ENCODE data around the gene FETUB.
A peak's percentile ranks its signal among the peaks of the same experiment; 100 is the strongest.

FETUB gene

DNA sequence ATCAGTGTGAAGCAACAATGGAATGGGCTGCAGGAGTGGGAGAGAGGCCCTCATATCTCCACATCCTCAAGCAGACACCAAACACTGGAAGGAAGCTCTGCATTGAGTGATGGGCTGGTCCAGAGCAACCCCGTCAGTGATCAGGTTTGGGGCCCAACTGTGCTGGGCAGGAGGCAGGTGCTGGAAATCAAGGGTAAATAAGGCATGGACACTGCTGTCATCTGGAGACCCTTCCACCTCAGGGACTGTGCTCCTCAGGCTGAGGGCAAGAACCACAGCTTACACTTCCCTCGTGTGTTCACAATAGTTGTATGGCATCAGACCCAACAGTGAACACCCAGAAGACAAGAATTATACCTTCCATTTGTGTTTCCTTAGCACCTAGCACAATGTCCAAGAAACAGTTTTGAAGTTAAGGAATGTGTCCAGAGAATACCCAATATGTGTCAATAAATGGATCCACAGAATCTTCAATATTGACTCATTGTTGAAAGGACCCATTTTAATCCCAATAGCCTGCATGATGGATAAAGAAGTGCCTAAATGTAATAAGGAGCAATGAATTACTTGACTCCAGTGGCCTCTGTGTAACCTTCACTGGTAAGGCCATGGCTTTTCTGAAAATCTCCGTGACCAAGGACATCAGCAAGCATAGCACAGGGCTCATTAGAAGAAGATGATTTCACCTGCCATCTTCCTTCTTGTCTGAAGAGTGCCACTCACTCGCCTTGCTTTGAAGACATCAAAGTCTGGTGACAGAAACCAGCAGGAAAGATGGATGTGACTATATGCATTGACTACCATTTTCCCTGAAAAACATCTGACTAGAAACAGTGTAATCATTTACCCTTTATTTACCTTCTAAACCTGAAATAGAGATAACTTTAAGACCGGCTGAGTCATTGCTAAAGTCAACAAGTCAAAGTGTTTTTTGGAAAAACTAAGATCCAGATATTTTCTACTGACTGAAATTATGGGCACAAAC, 34.3 kb upstream of the FETUB start:
- H3K9me3 ChIP-seq = no peaks in the 10 kb centered on the region
- in situ Hi-C loops (cut with MboI; ENCODE audit: low sequenced_read_pairs) = loop anchor here (10.0 kb wide), 1 partner anchor 149 kb away; no protein-coding TSS in a partner anchor
- no peaks in the 10 kb centered on the region for H3K36me3 ChIP-seq (replicated peaks)
- no peak overlapping the region for H3K4me3 ChIP-seq
- H3K4me1 ChIP-seq = no peaks in the 10 kb centered on the region
- DNase-seq (ENCODE audit: low spot score in 2 of 2) = no peak
- no peaks in the 10 kb centered on the region for H3K27me3 ChIP-seq (ENCODE audit: low read depth)

GRCh38 chr3:186608624-186609215, 31.5 kb upstream of the FETUB start:
- peaks cover 3% of the 10 kb centered on the region; the same call in 1 of the 2 replicates for H3K27me3 ChIP-seq (ENCODE audit: low read depth)
- in situ Hi-C loops (cut with MboI; ENCODE audit: low sequenced_read_pairs) = loop anchor here (10.0 kb wide), 1 partner anchor 146 kb away; no protein-coding TSS in a partner anchor
- H3K36me3 ChIP-seq (replicated peaks) = no peaks in the 10 kb centered on the region
- DNase-seq (ENCODE audit: low spot score in 2 of 2) = no peak
- no peaks in the 10 kb centered on the region for H3K9me3 ChIP-seq
- no peak overlapping the region for H3K4me3 ChIP-seq
- no peaks in the 10 kb centered on the region for H3K4me1 ChIP-seq

DNA sequence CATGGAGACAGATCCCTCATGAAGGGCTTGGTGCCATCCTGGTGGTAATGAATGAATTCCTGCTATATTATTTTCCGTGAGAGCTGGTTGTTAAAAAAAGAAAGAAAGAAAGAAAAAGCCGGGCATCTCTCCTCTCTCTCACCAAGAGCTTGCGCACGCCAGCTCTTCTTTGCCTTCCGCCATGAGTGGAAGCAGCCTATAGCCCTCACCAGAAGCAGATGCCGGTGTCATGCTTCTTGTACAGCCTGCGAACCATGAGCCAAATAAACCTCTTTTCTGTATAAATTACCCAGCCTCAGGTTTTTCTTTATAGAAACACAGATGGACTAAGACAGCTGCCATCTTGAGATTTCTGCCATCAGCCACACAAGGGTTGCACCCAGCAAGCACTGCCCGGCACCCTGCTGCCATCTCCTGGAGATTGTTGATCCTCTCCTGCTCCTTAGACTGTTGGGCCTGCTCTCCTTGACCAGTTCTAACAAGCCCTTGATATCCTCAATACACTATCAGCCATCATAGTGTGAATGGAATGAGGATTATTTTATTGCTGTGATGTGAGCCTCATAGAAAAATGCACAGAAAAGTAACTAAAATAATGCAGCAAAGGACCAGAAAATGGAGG, 30.8 kb upstream of the FETUB start:
- H3K4me3 ChIP-seq = no peak overlapping the region
- in situ Hi-C loops (cut with MboI; ENCODE audit: low sequenced_read_pairs) = loop anchor here (10.0 kb wide), 1 partner anchor 145 kb away; no protein-coding TSS in a partner anchor
- no peaks in the 10 kb centered on the region for H3K9me3 ChIP-seq
- H3K4me1 ChIP-seq = no peaks in the 10 kb centered on the region
- DNase-seq (ENCODE audit: low spot score in 2 of 2) = peak in 1 of 2 experiments; percentile 21
- peaks cover 4% of the 10 kb centered on the region for H3K27me3 ChIP-seq (ENCODE audit: low read depth)
- H3K36me3 ChIP-seq (replicated peaks) = no peaks in the 10 kb centered on the region

- Histone ChIP-seq H3K9me3 (no peaks in the 10 kb centered on the region), H3K27me3 (ENCODE audit: low read depth) (peaks cover 8% of the 10 kb centered on the region), H3K36me3 (replicated peaks) (no peaks in the 10 kb centered on the region), H3K4me3 (no peak overlapping the region), H3K4me1 (no peaks in the 10 kb centered on the region)
- in situ Hi-C loops (cut with MboI; ENCODE audit: low sequenced_read_pairs) = no loop called here
- no peak for DNase-seq (ENCODE audit: low spot score in 2 of 2)
These were observed 28.1 kb upstream of the FETUB start for GRCh38 chr3:186612065-186612464.

GRCh38 chr3:186612721-186613636, 27.2 kb upstream of the FETUB start, which contains the start of gene AHSG:
AHSG (plus strand) TSS chr3:186613060; CDS start chr3:186613142, 82 bp downstream.
- Histone ChIP-seq H3K4me1 (no peaks in the 10 kb centered on the region), H3K36me3 (replicated peaks) (no peaks in the 10 kb centered on the region), H3K27me3 (ENCODE audit: low read depth) (peaks cover 10% of the 10 kb centered on the region), H3K9me3 (no peaks in the 10 kb centered on the region), H3K4me3 (no peak within 1 kb of the TSS)
- no peak for DNase-seq (ENCODE audit: low spot score in 2 of 2)
- in situ Hi-C loops (cut with MboI; ENCODE audit: low sequenced_read_pairs) = no loop called here

GRCh38 chr3:186613637-186614265, 26.4 kb upstream of the FETUB start:
- DNase-seq (ENCODE audit: low spot score in 2 of 2) = no peak
- Histone ChIP-seq H3K27me3 (ENCODE audit: low read depth) (peaks cover 10% of the 10 kb centered on the region), H3K36me3 (replicated peaks) (no peaks in the 10 kb centered on the region), H3K9me3 (no peaks in the 10 kb centered on the region), H3K4me1 (no peaks in the 10 kb centered on the region), H3K4me3 (no peak overlapping the region)
- in situ Hi-C loops (cut with MboI; ENCODE audit: low sequenced_read_pairs) = no loop called here

- in situ Hi-C loops (cut with MboI; ENCODE audit: low sequenced_read_pairs) = no loop called here
- peaks cover 10% of the 10 kb centered on the region for H3K27me3 ChIP-seq (ENCODE audit: low read depth)
- H3K36me3 ChIP-seq (replicated peaks) = no peaks in the 10 kb centered on the region
- H3K4me3 ChIP-seq = no peak overlapping the region
- H3K9me3 ChIP-seq = no peaks in the 10 kb centered on the region
- H3K4me1 ChIP-seq = no peaks in the 10 kb centered on the region
- DNase-seq (ENCODE audit: low spot score in 2 of 2) = no peak
These were observed 26.0 kb upstream of the FETUB start for GRCh38 chr3:186614266-186614596.

DNA sequence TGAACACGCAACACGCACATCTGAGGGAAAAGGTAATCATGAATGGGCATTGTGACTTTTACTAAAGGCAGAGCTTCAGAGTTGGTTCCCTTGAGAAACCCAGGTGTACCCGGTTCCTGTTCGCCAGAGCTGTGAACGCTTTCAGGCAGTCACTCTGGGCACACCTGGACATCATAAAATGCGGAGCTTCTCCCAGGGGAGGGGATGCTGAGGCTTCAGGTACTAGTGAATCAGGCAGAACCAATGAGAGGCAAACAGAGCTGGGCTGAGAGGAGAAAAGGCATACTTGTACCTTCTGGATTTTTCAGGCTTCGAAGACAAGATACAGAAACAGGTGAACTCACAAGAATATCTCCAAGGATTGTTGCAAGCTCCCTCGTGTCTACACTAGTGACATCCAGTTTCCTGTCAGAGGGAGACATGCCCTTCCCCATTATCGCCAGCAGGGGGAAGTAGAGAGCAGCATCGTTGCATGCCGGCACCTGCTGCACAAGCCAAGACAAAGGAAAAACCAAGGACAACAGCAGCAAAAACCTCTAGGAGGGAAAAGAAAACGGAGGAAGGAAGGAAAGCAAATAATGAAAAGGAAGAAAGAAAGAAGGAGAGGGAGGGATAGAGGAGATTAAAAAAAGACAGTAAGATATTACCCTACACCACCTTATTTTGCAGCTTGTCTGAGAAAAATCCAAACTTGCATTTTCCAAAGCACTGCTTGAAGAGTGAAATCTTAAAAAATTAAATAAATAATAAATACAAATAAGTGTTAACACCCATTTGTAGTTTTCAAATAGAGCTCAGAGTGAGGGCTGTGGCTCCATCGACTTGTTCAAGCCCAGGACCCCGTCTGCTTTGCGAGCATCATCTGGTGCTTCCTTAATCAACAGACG, 25.4 kb upstream of the FETUB start:
- in situ Hi-C loops (cut with MboI; ENCODE audit: low sequenced_read_pairs) = no loop called here

DNA sequence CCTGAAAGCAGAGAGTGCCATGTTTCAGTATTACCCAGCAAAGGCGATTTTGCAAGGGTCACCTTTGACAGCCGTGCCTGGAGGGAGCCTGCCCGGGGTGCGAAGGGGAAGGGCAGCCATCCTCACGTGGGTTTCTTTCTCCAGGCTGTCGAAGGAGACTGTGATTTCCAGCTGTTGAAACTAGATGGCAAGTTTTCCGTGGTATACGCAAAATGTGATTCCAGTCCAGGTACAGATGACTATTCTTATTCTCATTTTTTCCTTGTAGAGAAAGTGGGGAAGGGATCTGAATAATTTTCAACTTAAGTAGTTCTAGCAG, 23.9 kb upstream of the FETUB start:
- in situ Hi-C loops (cut with MboI; ENCODE audit: low sequenced_read_pairs) = no loop called here
- H3K36me3 ChIP-seq (replicated peaks) = no peaks in the 10 kb centered on the region
- H3K9me3 ChIP-seq = no peaks in the 10 kb centered on the region
- H3K4me3 ChIP-seq = no peak overlapping the region
- DNase-seq (ENCODE audit: low spot score in 2 of 2) = no peak
- H3K4me1 ChIP-seq = no peaks in the 10 kb centered on the region
- peaks cover 10% of the 10 kb centered on the region for H3K27me3 ChIP-seq (ENCODE audit: low read depth)

More for the DNA sequence above, 25.4 kb upstream of the FETUB start:
- peak; percentile 81 to 87 for DNase-seq (ENCODE audit: low spot score in 2 of 2)
- no peaks in the 10 kb centered on the region for H3K4me1 ChIP-seq
- H3K4me3 ChIP-seq = no peak overlapping the region
- peaks cover 10% of the 10 kb centered on the region for H3K27me3 ChIP-seq (ENCODE audit: low read depth)
- no peaks in the 10 kb centered on the region for H3K36me3 ChIP-seq (replicated peaks)
- H3K9me3 ChIP-seq = no peaks in the 10 kb centered on the region

- DNase-seq (ENCODE audit: low spot score in 2 of 2) = peak; percentile 73 to 86
- no peak overlapping the region; the same call in 1 of the 2 replicates for H3K4me3 ChIP-seq
- in situ Hi-C loops (cut with MboI; ENCODE audit: low sequenced_read_pairs) = no loop called here
- peaks cover 10% of the 10 kb centered on the region for H3K27me3 ChIP-seq (ENCODE audit: low read depth)
- no peaks in the 10 kb centered on the region for H3K4me1 ChIP-seq
- no peaks in the 10 kb centered on the region for H3K36me3 ChIP-seq (replicated peaks)
- no peaks in the 10 kb centered on the region for H3K9me3 ChIP-seq
These were observed 22.9 kb upstream of the FETUB start for GRCh38 chr3:186617036-186617946.

DNA sequence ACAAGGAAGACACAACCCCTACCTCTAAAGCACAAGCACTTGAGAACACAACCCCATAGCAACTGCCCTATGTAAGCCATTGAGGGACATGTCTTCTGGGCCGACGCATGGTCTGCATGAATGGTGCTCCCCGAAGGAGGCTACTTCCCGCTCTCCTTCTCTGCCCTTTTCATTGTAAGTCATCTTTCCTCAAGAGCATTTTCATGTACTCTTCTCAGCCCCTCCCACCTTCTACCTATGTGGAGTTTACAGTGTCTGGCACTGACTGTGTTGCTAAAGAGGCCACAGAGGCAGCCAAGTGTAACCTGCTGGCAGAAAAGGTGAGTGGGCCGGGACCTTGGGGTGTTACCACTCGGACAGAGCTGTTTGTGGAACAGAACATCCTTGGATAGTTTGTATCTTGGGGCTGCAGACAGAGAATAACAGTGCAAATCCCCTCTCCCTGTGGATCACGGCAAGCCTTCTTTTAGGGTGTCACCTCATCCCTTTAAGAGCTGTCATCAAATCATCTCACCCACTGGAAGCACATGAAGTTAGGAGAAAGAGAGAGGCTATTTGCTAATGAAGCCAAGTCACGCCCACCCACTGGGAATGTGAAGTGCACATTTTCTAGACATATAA, 21.8 kb upstream of the FETUB start:
- DNase-seq (ENCODE audit: low spot score in 2 of 2) = no peak
- Histone ChIP-seq H3K36me3 (replicated peaks) (no peaks in the 10 kb centered on the region), H3K4me3 (no peak overlapping the region), H3K9me3 (no peaks in the 10 kb centered on the region), H3K27me3 (ENCODE audit: low read depth) (peaks cover 9% of the 10 kb centered on the region), H3K4me1 (no peaks in the 10 kb centered on the region)
- in situ Hi-C loops (cut with MboI; ENCODE audit: low sequenced_read_pairs) = no loop called here
